Measurements from ENCODE around the gene PSMA7. TPM values are rescaled to one million over a fixed set of nuclear protein-coding genes. Genes with fewer than 3 reads are reported as not detected.

The PSMA7 gene
- total RNA-seq, 6 experiments from 2014 or later: 296 to 357 (median 334) TPM

GRCh38 chr20:62129731-62130531 is 13.3 kb downstream of the PSMA7 start:
- H3K27ac Mint-ChIP-seq: no peak overlapping the region
- H3K4me3 Mint-ChIP-seq: no peak overlapping the region
- DNase-seq: no peak
- peaks cover 2% of the 10 kb centered on the region; the same call in 1 of the 2 replicates for H3K27me3 Mint-ChIP-seq (ENCODE audit: insufficient read depth)
- H3K9me3 Mint-ChIP-seq: no peaks in the 10 kb centered on the region
- no peak for TF ChIP-seq CTCF (IDR thresholded peaks at IDR 0.05)
- H3K36me3 Mint-ChIP-seq (ENCODE audit: low read depth): peaks cover 40% of the 10 kb centered on the region
- H3K4me1 Mint-ChIP-seq (ENCODE audit: low read depth): no peaks in the 10 kb centered on the region; the same call in 1 of the 2 replicates

GRCh38 chr20:62128502-62128901 is 14.7 kb downstream of the PSMA7 start:
- H3K27ac Mint-ChIP-seq: no peak overlapping the region
- TF ChIP-seq CTCF (IDR thresholded peaks at IDR 0.05): no peak
- no peak for DNase-seq
- H3K36me3 Mint-ChIP-seq (ENCODE audit: low read depth): peaks cover 45% of the 10 kb centered on the region
- peaks cover 4% of the 10 kb centered on the region for H3K27me3 Mint-ChIP-seq (ENCODE audit: insufficient read depth)
- no peak overlapping the region for H3K4me3 Mint-ChIP-seq
- peaks cover 12% of the 10 kb centered on the region for H3K4me1 Mint-ChIP-seq (ENCODE audit: low read depth)
- H3K9me3 Mint-ChIP-seq: no peaks in the 10 kb centered on the region

GRCh38 chr20:62127799-62128198 is 15.4 kb downstream of the PSMA7 start:
- DNase-seq: no peak
- H3K27ac Mint-ChIP-seq: no peak overlapping the region
- H3K36me3 Mint-ChIP-seq (ENCODE audit: low read depth): peaks cover 45% of the 10 kb centered on the region
- no peak overlapping the region for H3K4me3 Mint-ChIP-seq
- no peaks in the 10 kb centered on the region for H3K9me3 Mint-ChIP-seq
- TF ChIP-seq CTCF (IDR thresholded peaks at IDR 0.05): no peak
- H3K27me3 Mint-ChIP-seq (ENCODE audit: insufficient read depth): peaks cover 5% of the 10 kb centered on the region
- H3K4me1 Mint-ChIP-seq (ENCODE audit: low read depth): peaks cover 15% of the 10 kb centered on the region

GRCh38 chr20:62126141-62126540 is 17.1 kb downstream of the PSMA7 start:
- Mint-ChIP-seq H3K27me3 (ENCODE audit: insufficient read depth) (peaks cover 5% of the 10 kb centered on the region), H3K36me3 (ENCODE audit: low read depth) (peaks cover 33% of the 10 kb centered on the region), H3K4me3 (no peak overlapping the region)

GRCh38 chr20:62123450-62124118 is 19.6 kb downstream of the PSMA7 start:
- Mint-ChIP-seq H3K27ac (peak overlapping the region; percentile 71), H3K36me3 (ENCODE audit: low read depth) (peaks cover 19% of the 10 kb centered on the region), H3K4me1 (ENCODE audit: low read depth) (peaks cover 20% of the 10 kb centered on the region), H3K27me3 (ENCODE audit: insufficient read depth) (peaks cover 8% of the 10 kb centered on the region), H3K9me3 (no peaks in the 10 kb centered on the region), H3K4me3 (peak overlapping the region; percentile 89)
- peak; percentile 32 for DNase-seq
- peak; percentile 18; the same call in 1 of the 2 replicates for TF ChIP-seq CTCF (IDR thresholded peaks at IDR 0.05)

More at GRCh38 chr20:62126141-62126540, 17.1 kb downstream of the PSMA7 start:
- no peak for DNase-seq
- TF ChIP-seq CTCF (IDR thresholded peaks at IDR 0.05): no peak
- Mint-ChIP-seq H3K4me1 (ENCODE audit: low read depth) (peaks cover 18% of the 10 kb centered on the region), H3K27ac (no peak overlapping the region), H3K9me3 (no peaks in the 10 kb centered on the region)
